HepG2 (cell line): ENCODE data around the gene ALDH7A1. TPM values are rescaled to one million over a fixed set of nuclear protein-coding genes. Genes with fewer than 3 reads are reported as not detected.

Source experiments
- ARHGAP35 ChIP-seq: sonication (generic); formaldehyde crosslinking; IDR thresholded peaks from 2 replicates; pipeline ENCODE4 v1.9.0; 2022; ENCODE audit warnings: mild to moderate bottlenecking, inconsistent platforms, moderate library complexity, missing genetic modification reagents, borderline replicate concordance
- ATF7 ChIP-seq, 2 experiments: fragments of 450-650 bp in 1 of 2; sonication (generic) in 1 of 2; formaldehyde crosslinking in 1 of 2; IDR thresholded peaks; 2 replicates each; pipeline versions ENCODE4 v1.4.0 to v1.6.1; 2016 to 2020; ENCODE audit warnings: antibody characterized with exemption in 1 of 2, mild to moderate bottlenecking in 1 of 2, missing genetic modification reagents in 1 of 2
- CEBPG ChIP-seq: IDR thresholded peaks from 2 replicates; pipeline ENCODE4 v1.6.1; 2016
- FOSL2 ChIP-seq: sonication (generic); formaldehyde crosslinking; IDR thresholded peaks from 2 replicates; pipeline ENCODE4 v1.4.0; 2020; ENCODE audit warnings: missing genetic modification reagents
- GZF1 ChIP-seq: sonication (generic); formaldehyde crosslinking; IDR thresholded peaks from 2 replicates; pipeline ENCODE4 v1.5.1; 2020; ENCODE audit warnings: mild to moderate bottlenecking, missing genetic modification reagents
- NFRKB ChIP-seq: fragments of 450-650 bp; IDR thresholded peaks from 2 replicates; pipeline ENCODE4 v1.6.1; 2017
- NR2C2 ChIP-seq: sonication (generic); formaldehyde crosslinking; IDR thresholded peaks from 2 replicates; pipeline ENCODE4 v1.4.0; 2020; ENCODE audit warnings: missing genetic modification reagents, mild to moderate bottlenecking, moderate library complexity, borderline replicate concordance
- ONECUT2 ChIP-seq: sonication (generic); formaldehyde crosslinking; IDR thresholded peaks from 2 replicates; pipeline ENCODE4 v1.4.0; 2020; ENCODE audit warnings: missing genetic modification reagents
- PAF1 ChIP-seq: IDR thresholded peaks from 2 replicates; pipeline ENCODE4 v1.6.1; 2016; ENCODE audit warnings: missing genetic modification reagents, missing compliant biosample characterization
- SAP130 ChIP-seq: IDR thresholded peaks from 2 replicates; pipeline ENCODE4 v1.6.1; 2016; ENCODE audit warnings: low read depth
- SRY ChIP-seq: sonication (generic); formaldehyde crosslinking; IDR thresholded peaks from 2 replicates; pipeline ENCODE4 v1.8.0; 2022; ENCODE audit warnings: mild to moderate bottlenecking, missing genetic modification reagents
- TBL1XR1 ChIP-seq: fragments of 150-350 bp; IDR thresholded peaks from 2 replicates; pipeline ENCODE4 v1.6.1; 2014; ENCODE audit warnings: borderline replicate concordance, low read length; ENCODE audit not compliant: partially characterized antibody
- TMF1 ChIP-seq: sonication (generic); formaldehyde crosslinking; IDR thresholded peaks from 2 replicates; pipeline ENCODE4 v1.8.1; 2022; ENCODE audit warnings: low read depth, missing genetic modification reagents
- ZBTB42 ChIP-seq: sonication (generic); formaldehyde crosslinking; IDR thresholded peaks from 2 replicates; pipeline ENCODE4 v1.5.0; 2020; ENCODE audit warnings: mild to moderate bottlenecking, missing genetic modification reagents
- ZNF124 ChIP-seq: sonication (generic); formaldehyde crosslinking; IDR thresholded peaks from 2 replicates; pipeline ENCODE4 v1.4.0; 2020; ENCODE audit warnings: missing genetic modification reagents
- ZNF136 ChIP-seq: sonication (generic); formaldehyde crosslinking; IDR thresholded peaks from 2 replicates; pipeline ENCODE4 v1.8.1; 2022; ENCODE audit warnings: low read depth, mild to moderate bottlenecking, moderate library complexity, missing genetic modification reagents
- ZNF563 ChIP-seq: sonication (generic); formaldehyde crosslinking; IDR thresholded peaks from 2 replicates; pipeline ENCODE4 v1.8.0; 2022; ENCODE audit warnings: mild to moderate bottlenecking, moderate library complexity, missing genetic modification reagents
- ZNF703 ChIP-seq: sonication (generic); formaldehyde crosslinking; IDR thresholded peaks from 2 replicates; pipeline ENCODE4 v1.5.1; 2020; ENCODE audit warnings: missing genetic modification reagents, mild to moderate bottlenecking, moderate library complexity, borderline replicate concordance
- ZNF841 ChIP-seq: sonication (generic); formaldehyde crosslinking; IDR thresholded peaks from 2 replicates; pipeline ENCODE4 v1.8.1; 2023; ENCODE audit warnings: missing genetic modification reagents, borderline replicate concordance
- ZNF883 ChIP-seq: sonication (generic); formaldehyde crosslinking; IDR thresholded peaks from 2 replicates; pipeline ENCODE4 v1.5.1; 2020; ENCODE audit warnings: mild to moderate bottlenecking, missing genetic modification reagents; ENCODE audit errors: not compliant biosample characterization
- ZSCAN30 ChIP-seq: sonication (generic); formaldehyde crosslinking; IDR thresholded peaks from 2 replicates; pipeline ENCODE4 v1.5.0; 2020; ENCODE audit warnings: mild to moderate bottlenecking, missing genetic modification reagents
- polyA plus RNA-seq, 8 experiments: library from polyadenylated mRNA; depleted of rRNA in 3 of 8; stranded (reverse) in 7 of 8; unstranded in 1 of 8; fragments of >200 nt; fragmentation: Illumina TruSeq in 4 of 8; extraction: Trizol in 4 of 8; gene quantifications; 2 replicates each; pipeline versions ENCODE4 v1.2.1 to v1.2.3, GENCODE V29; 2011 to 2016; ENCODE audit warnings: low read depth in 4 of 8, missing spikeins in 1 of 8, mixed read lengths in 1 of 8; ENCODE audit not compliant: insufficient read depth in 1 of 8
- total RNA-seq, 5 experiments: library from RNA; depleted of rRNA; stranded (reverse); fragments of >200 nt; fragmentation: Illumina TruSeq; extraction: Trizol; gene quantifications; 2 replicates each; pipeline ENCODE4 v1.2.3, GENCODE V29; 2016; ENCODE audit warnings: low read depth in 1 of 5
- TF ChIP-seq, protein P1 (sequence below): sonication (generic); formaldehyde crosslinking; IDR thresholded peaks from 2 replicates; pipeline ENCODE4 v1.4.0; 2020; ENCODE audit warnings: missing genetic modification reagents; ENCODE audit errors: not compliant biosample characterization
- TF ChIP-seq, protein P2 (sequence below): sonication (generic); formaldehyde crosslinking; IDR thresholded peaks from 2 replicates; pipeline ENCODE4 v1.8.0; 2022; ENCODE audit warnings: missing genetic modification reagents, mild to moderate bottlenecking, borderline replicate concordance
- TF ChIP-seq, protein P3 (sequence below): sonication (generic); formaldehyde crosslinking; IDR thresholded peaks from 2 replicates; pipeline ENCODE4 v1.4.0; 2020; ENCODE audit warnings: missing genetic modification reagents
- TF ChIP-seq, protein P4 (sequence below): sonication (generic); formaldehyde crosslinking; IDR thresholded peaks from 2 replicates; pipeline ENCODE4 v1.4.0; 2020; ENCODE audit warnings: low read depth, mild to moderate bottlenecking, missing genetic modification reagents
- TF ChIP-seq, protein P5 (sequence below): sonication (generic); formaldehyde crosslinking; IDR thresholded peaks from 2 replicates; pipeline ENCODE4 v1.5.0; 2020; ENCODE audit warnings: missing genetic modification reagents

ALDH7A1 gene
- total and polyA plus RNA-seq, 2 of the 13 experiments (the other 11 are each of a cell fraction or from before 2014, with no cell fraction given) = 69.0 to 100 TPM

DNA sequence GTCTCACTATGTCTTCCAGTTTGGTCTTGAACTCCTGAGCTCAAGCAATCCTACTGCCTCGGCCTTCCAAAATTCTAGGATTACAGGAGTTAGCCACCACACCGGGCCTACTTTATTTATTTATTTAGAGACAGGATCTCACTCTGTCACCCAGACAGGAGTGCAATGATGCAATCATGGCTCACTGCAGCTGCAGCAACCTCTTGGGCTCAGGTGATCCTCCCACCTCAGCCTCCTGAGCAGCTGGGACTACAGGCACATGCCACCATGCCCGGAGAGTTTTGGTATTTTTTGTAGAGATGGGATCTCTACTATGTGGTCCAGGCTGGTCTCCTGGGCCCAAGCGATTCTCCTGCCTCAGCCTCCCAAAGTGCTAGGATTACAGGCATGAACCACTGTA, 38.5 kb upstream of the ALDH7A1 start (continued):
- TF ChIP-seq, protein P1, sequence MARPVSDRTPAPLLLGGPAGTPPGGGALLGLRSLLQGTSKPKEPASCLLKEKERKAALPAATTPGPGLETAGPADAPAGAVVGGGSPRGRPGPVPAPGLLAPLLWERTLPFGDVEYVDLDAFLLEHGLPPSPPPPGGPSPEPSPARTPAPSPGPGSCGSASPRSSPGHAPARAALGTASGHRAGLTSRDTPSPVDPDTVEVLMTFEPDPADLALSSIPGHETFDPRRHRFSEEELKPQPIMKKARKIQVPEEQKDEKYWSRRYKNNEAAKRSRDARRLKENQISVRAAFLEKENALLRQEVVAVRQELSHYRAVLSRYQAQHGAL (CRISPR knock-in tag) = no peak
- TF ChIP-seq, protein P2, sequence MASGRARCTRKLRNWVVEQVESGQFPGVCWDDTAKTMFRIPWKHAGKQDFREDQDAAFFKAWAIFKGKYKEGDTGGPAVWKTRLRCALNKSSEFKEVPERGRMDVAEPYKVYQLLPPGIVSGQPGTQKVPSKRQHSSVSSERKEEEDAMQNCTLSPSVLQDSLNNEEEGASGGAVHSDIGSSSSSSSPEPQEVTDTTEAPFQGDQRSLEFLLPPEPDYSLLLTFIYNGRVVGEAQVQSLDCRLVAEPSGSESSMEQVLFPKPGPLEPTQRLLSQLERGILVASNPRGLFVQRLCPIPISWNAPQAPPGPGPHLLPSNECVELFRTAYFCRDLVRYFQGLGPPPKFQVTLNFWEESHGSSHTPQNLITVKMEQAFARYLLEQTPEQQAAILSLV = no peak
- no peak for TF ChIP-seq NFRKB
- TF ChIP-seq ZBTB42 (CRISPR knock-in tag) = no peak
- TF ChIP-seq ZNF136 = no peak
- no peak for TF ChIP-seq ZNF703 (CRISPR knock-in tag)
- no peak for TF ChIP-seq SRY (CRISPR knock-in tag)
- TF ChIP-seq, protein P3, sequence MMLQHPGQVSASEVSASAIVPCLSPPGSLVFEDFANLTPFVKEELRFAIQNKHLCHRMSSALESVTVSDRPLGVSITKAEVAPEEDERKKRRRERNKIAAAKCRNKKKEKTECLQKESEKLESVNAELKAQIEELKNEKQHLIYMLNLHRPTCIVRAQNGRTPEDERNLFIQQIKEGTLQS (CRISPR knock-in tag) = peak; percentile 50; the same call in 1 of the 2 replicates
- no peak for TF ChIP-seq ZNF883 (CRISPR knock-in tag)
- TF ChIP-seq SAP130 (CRISPR knock-in tag) = no peak
- TF ChIP-seq, protein P4, sequence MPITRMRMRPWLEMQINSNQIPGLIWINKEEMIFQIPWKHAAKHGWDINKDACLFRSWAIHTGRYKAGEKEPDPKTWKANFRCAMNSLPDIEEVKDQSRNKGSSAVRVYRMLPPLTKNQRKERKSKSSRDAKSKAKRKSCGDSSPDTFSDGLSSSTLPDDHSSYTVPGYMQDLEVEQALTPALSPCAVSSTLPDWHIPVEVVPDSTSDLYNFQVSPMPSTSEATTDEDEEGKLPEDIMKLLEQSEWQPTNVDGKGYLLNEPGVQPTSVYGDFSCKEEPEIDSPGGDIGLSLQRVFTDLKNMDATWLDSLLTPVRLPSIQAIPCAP = no peak
- TF ChIP-seq FOSL2 (CRISPR knock-in tag) = peak; percentile 11; the same call in 1 of the 2 replicates
- TF ChIP-seq, protein P5, sequence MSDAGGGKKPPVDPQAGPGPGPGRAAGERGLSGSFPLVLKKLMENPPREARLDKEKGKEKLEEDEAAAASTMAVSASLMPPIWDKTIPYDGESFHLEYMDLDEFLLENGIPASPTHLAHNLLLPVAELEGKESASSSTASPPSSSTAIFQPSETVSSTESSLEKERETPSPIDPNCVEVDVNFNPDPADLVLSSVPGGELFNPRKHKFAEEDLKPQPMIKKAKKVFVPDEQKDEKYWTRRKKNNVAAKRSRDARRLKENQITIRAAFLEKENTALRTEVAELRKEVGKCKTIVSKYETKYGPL (CRISPR knock-in tag) = no peak
- peak; percentile 86 for TF ChIP-seq CEBPG (CRISPR knock-in tag)
- no peak for TF ChIP-seq ZNF841 (CRISPR knock-in tag)
- TF ChIP-seq ARHGAP35 (CRISPR knock-in tag) = no peak
- TF ChIP-seq NR2C2 (CRISPR knock-in tag) = no peak
- no peak for TF ChIP-seq ONECUT2 (CRISPR knock-in tag)
- TF ChIP-seq ZNF124 (CRISPR knock-in tag) = no peak
- TF ChIP-seq TBL1XR1 = no peak
- no peak for TF ChIP-seq ZSCAN30 (CRISPR knock-in tag)
- no peak for TF ChIP-seq PAF1
- no peak for TF ChIP-seq TMF1
- TF ChIP-seq ATF7 (IDR thresholded peaks at IDR 0.05) = 0 out of 2 replicates have a peak, but pooled peaks have one; percentile 35
- TF ChIP-seq ATF7 (CRISPR knock-in tag; IDR thresholded peaks at IDR 0.05) = no peak
- no peak for TF ChIP-seq GZF1 (CRISPR knock-in tag)
- TF ChIP-seq ZNF563 (CRISPR knock-in tag) = no peak
